ENCODE data around the gene TRIP11. TPM values are rescaled to one million over a fixed set of nuclear protein-coding genes. Genes with fewer than 3 reads are reported as not detected.

TRIP11 gene
- total RNA-seq, 1 donor from 2014 or later: 41.9 TPM

DNA sequence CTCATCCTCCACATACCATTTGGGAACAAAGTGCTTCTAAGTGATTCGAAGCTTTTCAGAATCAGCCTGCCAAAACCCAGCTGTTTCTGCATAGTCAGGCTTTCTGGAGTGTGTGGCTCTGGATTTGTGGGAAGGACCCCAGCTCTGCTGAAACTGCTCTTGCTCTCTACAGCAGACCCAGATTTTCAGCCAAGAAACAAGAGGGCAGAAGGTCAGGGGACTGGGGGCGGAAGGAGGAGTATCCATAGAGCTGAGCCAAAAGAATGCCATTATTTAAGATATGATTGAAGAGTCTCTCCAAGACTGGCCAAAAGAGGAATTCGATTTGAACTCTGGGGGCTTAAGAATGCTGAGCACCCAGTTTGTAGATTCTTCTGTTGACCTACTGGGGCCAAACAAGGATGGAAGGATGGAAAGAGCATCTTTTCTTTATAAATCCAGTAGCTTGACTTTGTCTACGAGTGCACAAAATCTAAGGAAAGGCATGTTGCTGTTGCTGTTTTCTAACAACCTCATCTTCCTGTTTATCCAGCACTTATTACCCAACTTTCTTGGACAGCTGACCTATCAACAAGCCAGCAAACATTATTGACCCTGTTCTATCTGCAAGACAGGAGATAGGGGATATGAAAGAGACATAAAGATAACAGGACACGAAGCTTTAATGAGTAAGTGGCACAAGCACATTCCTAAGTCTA is 121.5 kb downstream of the TRIP11 start:
- DNase-seq: no peak

Other genes starting within 250 kb of the TRIP11 start
- 20.2 TPM for gene TC2N, start 172.5 kb downstream of the TRIP11 start, total RNA-seq
- 46.5 TPM for gene FBLN5, start 92.4 kb downstream of the TRIP11 start, total RNA-seq
- 55.3 TPM for gene ATXN3, start 66.5 kb upstream of the TRIP11 start, total RNA-seq
- gene NDUFB1, start 81.6 kb upstream of the TRIP11 start, total RNA-seq: 131 TPM
- 20.4 TPM for gene CPSF2, start 81.9 kb upstream of the TRIP11 start, total RNA-seq